ELR (cell line): ENCODE data around the gene DNAJC22.

Source experiments
- DNase-seq: peaks from one replicate; pipeline ENCODE4 v3.0.0-alpha.2; 2015; ENCODE audit warnings: low read depth

The DNAJC22 gene

DNA sequence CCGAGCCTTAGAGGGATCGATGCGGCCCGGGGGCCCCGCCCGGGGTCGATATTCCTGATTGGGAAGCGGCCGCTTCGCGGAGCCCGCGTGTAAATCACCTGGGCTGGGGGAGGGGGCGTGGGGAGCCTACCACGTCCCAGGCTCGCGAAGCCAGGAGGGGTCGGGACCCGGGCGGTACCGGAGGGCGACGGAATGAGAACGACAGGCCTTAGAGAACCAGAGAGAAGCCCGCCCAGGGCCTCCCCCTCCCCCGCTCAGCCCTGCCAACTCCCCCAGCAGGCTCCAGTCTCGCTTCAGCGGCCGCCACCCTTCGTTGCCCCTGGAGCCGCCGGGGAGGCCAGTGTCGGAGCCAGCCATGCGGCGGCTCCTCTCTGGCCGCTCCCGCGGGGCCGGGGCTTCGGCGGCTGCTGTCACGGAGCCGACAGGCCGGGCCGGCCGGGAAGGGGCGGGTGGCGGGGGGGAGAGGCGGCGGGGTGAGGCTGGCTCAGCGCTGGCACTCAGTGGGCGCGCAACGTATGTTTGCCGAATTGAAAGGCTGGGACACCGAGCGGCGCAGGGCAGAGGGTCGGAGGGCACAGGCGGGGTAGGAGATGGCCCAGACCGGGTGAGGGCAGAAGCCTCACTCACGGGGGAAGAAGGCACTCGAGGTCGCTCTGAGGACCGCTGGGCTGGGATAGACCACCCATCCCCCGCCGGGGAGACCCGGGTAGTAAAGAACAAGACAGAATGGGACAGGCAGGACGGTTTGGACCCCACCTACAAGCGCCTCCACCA, 1.4 kb upstream of the DNAJC22 start:
- peak; percentile 37 for DNase-seq

DNA sequence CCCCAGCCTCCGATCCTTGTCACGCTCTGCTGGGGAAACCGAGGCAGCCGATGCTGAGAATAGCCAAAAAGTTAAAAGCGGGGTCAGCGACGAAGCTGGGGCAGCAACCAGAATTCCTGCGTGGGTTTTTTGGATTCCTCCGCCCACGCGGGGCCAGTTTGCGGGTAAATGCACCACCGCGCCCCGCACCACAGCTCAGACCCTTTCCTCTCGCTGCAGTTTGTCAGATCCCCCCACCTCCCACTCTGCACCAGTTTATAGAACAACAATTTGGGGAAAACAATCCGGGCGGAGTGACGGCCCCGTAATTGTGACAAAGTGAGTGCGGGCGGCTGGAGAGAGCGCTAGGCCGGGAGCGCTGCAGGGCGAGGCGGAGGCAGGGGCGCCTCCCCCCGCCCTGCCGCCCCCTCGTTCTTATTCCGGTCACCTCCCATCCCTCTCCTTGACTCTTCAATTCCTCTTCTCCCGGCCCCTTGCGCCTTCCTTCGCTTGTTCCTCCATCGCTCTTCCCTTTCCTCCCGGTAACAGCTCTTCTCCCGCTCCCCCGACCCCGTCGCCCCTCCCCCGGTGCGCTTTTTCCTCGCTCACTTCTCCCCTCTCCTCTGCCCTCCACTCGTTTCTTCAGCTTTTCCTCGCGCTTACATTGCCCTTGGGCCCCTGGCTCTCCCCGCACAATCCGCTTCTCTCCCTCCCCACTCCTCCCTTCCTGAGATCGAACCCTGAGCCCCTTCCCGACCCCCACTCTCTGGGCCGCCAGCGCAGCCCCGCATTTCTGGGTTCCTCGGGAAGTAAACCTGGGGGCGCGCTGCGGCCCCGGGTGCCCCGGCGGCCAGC, 646 bp upstream of the DNAJC22 start:
- no peak for DNase-seq

DNA sequence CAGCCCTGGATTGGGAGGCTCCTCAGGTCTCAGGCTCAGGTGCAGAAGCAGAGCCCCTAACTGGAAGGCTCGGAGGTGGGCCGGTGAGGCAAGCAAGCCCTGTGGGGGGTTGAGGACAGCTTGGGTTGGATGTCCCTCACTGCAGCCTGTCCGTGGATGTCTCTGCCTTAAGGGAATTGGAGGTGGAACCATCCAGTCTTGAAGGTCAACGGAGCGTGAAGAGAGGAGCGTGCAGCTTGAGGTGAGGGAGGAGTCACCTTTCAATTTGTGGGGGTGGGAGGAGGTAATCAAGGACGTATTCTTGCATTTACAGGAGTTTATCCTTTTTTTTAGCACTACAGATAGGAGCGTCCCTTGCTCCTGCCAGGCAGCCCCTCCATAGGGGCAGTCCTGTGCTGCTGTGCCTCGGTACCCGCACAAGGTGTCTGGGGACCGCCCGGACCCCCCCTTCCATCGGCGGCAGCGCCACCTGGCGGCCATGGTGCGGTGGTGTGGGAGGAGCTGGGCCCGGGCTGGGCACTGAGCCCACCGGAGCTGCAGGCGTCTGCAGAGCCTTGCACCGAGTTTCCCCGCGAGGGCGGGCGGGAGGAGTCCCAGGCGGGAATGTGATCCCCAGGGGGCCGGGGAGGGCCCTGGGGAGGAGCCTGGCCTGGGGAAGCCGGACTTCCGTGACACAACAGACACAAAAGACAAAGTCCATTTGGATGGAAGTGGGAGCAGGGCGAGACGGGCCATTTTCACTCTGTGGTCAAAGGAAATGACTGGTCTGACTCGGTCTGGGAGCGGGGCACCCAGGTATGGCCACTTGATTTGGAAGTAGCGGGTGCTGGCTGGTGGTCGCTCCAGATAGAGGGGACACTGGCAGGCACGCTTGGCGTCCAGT, 864 bp downstream of the DNAJC22 start:
- peak; percentile 88 for DNase-seq

DNA sequence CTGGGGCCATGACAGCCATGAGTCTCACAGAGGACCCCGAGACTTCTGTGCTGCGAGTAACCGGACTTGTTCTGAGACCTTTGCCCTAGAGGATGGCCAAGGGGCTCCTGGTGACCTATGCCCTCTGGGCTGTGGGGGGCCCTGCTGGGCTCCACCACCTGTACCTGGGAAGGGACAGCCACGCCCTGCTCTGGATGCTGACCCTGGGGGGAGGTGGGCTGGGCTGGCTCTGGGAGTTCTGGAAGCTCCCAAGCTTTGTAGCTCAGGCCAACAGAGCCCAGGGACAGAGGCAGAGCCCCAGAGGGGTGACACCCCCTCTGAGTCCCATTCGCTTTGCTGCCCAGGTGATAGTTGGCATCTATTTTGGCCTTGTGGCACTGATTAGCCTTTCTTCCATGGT, 2.1 kb downstream of the DNAJC22 start:
- DNase-seq = no peak

DNA sequence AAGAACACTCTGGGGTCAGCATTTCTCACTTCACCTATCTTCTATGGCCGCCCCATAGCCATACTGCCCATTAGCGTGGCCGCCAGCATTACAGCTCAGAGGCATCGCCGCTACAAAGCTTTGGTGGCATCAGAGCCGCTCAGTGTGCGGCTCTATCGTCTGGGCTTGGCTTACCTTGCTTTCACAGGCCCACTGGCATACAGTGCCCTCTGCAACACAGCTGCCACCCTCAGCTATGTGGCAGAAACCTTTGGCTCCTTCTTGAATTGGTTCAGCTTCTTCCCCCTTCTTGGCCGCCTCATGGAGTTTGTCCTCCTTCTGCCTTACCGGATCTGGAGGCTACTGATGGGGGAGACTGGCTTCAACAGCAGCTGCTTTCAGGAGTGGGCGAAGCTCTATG, 2.6 kb downstream of the DNAJC22 start:
- no peak for DNase-seq

DNA sequence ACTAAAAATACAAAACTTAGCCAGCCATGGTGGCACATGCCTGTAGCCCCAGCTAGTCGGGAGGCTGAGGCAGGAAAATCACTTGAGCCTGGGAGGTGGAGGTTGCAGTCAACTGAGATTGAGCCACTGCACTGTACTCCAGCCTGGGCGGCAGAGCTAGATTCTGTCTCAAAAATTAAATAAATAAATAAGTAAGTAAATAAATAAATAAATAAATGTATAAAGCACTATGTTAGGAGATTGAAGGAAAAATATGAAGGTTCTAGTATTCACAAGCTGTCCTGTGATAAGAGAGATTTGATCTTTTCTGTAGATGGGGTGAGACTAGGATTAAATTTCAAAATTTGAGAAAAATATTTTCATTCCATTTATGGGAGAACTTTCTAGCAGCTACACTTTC, 5.7 kb downstream of the DNAJC22 start:
- no peak for DNase-seq

DNA sequence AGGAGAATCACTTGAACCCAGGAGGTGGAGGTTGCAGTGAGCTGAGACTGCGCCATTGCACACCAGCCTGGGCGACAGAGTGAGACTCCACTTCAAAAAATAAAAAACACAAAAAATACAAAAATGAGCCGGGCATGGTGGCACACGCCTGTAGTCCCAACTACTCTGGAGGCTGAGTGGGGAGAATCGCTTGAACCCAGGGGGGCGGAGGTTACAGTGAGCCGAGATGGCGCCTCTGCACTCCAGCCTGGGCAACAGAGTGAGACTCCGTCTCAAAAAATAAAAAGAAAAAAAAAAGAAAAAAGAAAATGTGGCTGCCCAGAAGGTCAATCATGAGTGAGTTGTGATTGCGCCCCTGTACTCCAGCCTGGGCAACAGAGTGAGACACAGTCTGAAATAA, 9.2 kb downstream of the DNAJC22 start:
- DNase-seq = no peak

DNA sequence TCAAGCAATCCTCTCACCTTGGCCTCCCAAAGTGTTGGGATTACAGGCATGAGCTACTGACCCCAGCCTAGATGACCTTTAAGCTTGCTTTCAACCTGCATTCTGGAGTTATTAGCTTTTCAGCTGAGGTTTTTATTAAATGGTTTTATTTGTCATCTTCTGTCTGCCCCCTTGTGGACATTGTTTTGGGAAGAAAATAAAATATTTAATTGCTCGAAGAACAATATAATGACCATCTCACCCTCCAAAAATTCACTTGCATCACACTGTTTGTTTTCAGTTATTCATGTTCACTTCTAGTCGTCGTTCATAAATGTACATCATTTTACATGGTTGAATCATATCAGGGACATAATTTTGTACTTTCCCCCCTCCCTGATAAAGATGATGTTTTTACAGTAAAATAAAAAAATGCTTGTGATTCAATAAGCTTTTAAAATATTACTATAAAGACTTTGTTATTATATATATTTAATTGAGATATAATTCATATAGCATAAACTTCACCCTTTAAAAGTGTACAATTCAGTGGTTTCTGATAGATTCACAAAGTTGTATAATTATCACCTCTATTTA, 10.5 kb downstream of the DNAJC22 start:
- DNase-seq = peak; percentile 84

DNA sequence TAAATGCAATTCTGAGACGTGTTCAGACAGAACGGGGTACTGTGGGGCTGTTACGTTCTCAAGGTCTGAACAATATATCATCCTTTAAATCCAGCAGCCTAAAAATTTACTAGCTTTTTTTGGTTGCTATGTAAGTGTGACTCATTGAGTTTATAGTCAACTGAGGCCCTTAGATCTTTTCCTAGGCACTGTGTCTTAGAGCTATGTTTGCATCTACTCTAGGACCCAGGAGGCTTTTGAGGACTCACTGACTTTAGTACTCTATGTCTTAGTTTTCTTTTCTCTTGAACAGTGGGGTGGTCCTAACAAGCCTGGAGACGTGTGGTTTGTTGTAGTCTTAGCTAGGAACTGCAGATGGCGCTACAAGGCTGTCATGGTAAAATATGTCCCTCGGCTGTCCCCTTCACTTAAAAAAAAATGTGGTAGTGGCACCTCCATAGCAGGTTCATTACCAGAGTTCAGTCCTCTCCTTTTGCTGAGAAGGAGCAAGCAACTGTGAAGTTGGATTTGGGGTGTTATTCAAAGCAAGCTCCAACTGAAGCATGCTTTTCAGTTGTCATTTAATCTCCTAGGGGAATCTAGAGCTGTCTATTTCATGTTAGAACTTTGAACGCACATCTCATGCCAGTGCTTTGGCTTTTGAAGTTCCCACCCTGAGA, 11.9 kb downstream of the DNAJC22 start:
- peak; percentile 78 for DNase-seq

DNA sequence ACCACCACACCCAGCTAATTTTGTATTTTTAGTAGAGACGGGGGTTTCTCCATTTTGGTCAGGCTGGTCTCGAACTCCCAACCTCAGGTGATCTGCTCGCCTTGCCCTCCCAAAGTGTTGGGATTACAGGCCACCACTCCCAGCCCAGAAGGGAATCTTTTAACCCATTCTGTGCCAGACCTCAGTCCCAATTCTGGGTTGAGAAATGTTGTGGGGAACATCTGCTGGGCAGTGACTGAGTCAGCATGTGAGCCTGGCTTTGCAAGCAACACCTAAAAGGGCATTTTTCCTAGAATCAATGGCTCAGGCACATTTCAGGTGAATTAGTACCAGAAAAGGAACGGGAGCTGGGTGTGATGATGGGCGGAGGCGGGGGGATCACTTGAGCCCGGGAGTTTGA, 13.0 kb downstream of the DNAJC22 start:
- DNase-seq = no peak

DNA sequence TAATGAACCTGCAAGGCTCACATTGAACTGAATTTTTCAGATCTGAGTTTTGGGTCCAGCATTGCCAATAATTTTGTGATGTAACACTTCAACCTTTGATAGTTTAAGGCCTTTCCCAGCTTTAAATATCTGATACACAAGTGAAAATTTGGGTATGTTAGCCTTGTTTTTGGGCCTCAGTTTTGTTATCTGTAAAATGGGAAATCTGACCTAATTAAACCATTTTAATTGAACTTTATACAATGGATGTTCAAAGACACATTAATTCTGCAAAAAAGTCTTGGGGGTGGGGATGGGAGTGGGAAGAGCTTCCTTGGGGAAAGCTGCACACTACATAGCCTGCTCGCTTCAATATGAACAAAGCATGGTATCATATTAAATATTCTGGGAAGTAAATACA, 15.4 kb downstream of the DNAJC22 start:
- no peak for DNase-seq

DNA sequence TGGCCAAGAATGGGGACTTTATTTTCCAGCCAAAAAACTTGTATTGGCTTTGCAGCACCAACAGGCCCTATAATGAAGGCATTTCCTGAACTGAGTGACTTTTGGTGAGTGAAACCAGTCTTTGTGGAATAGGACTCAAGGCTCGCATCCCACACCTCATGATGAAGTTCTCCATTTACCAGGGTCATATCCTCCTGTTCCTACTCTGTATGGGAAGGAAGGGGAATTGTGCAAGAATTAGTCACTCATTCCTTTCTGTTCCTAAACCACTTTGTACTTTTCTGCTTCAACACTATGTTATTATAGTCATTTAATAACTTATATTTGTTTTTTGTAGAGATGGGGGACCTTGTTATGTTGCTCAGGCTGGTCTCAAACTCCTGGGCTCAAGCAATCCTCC, 18.3 kb downstream of the DNAJC22 start:
- peak; percentile 91 for DNase-seq

DNA sequence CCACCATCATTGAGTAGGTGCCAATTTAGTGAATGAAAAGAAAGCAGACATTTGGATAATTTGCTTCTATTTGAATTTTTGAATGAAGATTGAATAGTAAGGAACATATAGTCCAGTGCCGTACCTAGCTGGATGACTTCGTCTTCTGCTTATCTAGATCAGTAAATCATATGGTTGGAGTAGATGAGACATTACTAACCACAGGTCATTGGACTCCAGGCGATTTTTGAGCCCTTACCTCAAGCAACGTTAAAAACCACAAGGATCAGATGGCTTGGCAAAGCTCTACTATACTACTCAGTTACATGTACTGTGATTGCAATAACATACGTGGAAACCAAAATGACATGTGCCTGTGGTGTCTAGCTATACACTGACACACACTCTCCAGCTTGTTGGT, 18.9 kb downstream of the DNAJC22 start:
- peak; percentile 94 for DNase-seq

DNA sequence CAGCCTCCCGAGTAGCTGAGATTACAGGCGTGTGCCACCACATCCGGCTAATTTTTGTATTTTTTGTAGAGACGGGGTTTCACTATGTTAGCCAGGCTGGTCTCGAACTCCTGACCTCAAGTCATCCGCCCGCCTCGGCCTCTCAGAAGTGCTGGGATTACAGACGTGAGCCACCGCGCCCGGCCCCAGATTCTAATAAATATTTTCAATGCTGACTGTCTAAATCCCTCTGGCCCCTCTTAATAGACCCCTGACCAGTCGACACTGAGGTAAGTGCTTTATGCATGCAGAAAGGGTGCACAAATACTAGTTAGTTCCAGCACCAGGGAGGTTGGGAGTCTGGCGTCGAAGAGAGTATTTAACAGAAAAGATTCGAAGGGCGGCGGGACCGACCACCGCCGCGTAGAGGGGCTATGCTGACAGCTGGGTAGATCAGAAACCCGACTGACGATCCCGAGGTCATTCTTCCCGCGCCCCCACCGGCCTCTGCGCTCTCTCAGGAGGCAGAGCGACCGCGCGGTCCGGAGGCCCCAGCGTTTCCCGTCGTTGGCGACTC, 19.5 kb downstream of the DNAJC22 start:
- no peak for DNase-seq

DNA sequence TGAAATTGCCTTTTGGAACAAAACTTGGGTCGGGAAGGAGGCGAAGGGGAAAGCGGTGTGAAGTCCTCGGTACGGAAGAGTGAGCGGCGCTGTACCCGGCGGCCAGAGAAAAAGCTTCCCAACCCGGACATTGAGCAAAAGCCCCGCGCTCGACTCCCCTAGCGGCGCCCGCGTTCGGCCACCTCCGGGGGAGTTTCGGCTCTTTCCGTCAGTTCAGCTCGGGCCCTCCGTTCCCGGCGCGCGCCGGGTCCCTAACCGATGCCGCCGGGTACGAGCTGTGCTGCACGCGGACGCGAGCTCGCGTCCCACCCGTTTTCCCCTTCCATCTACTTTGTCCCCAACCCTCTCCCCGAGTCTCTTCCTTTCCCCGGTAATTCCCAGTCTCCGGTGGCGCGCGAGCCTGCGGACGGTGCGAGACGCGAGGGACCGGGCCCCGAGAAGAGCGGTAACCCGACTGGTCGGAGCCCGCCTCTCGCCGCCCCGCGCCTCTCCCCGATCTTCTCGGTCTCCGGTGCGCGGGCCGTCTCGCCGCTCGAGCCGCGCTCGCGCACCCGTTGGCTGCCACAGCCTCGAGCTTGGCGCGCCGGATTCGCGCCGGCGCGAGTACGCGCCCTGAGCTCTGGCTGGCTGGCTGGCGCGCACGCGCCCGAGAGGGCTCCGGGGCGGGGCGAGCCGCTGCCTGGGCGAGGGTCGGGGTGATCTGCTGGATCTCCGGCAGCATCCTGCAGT, 20.1 kb downstream of the DNAJC22 start:
- peak; percentile 95 for DNase-seq

DNA sequence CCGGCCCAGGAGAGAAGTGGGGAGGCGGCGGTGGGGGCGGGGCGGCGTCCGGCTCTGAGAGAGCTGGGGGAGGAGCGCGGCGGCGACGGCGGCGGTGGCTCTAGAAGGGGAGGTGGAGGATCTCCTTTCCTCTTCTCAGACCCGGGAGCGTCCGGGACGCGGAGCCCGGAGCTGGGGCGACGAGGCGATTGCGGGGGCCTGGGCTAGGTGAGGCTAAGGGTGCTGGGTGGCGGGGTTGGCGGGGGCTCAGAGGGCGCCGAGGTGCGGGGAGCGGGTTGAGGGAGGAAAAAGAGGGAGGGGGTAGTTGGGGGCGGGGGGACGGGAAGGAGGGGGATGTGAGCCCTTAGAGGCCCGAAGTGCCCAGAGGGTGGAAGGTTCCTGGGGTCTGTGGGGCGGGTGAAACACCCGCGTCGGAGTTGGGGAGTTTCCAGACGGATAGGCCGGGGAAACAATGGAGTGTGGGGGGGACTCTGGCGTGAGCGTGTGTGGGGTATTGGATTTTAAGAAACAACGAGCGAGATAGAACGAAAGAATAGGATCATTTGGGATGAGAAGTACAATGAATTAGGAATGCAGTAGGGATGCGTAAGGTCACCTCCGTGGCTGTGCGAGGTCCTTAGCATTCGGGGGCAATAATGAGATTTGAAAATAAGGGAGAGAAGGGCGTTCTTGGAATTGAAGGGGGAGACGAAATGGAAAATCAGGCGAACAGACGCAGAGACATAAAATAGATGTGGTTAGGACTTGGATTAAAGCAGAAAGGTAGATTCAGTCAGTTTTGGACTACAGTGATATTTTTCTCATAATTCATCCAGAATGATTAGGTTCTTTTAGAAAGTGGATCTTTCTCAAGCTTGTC, 20.9 kb downstream of the DNAJC22 start, which contains the start of gene SPATS2:
TSS of gene SPATS2 (plus strand) at position 82 of the 859 bp plus-strand sequence. CDS start 93,551 bp downstream, outside the sequence.
- peak; percentile 60 for DNase-seq

DNA sequence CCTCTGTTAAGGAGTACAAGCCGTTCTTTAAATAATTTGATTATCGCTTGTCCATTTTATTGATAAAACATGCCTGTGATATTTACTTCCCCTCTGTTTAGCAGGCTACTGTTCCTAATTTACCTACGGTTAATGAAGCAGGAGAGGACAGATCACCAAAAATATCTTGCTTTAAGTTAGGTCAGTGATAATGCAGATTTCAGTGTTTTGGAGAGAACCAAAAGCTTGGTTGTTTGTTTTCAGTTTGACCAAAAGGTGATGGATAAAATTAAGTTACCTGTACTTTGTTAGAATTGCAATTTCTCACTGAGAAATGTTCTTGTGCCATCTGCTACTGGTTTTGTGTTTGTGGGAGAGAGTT, 21.5 kb downstream of the DNAJC22 start:
- DNase-seq = no peak

DNA sequence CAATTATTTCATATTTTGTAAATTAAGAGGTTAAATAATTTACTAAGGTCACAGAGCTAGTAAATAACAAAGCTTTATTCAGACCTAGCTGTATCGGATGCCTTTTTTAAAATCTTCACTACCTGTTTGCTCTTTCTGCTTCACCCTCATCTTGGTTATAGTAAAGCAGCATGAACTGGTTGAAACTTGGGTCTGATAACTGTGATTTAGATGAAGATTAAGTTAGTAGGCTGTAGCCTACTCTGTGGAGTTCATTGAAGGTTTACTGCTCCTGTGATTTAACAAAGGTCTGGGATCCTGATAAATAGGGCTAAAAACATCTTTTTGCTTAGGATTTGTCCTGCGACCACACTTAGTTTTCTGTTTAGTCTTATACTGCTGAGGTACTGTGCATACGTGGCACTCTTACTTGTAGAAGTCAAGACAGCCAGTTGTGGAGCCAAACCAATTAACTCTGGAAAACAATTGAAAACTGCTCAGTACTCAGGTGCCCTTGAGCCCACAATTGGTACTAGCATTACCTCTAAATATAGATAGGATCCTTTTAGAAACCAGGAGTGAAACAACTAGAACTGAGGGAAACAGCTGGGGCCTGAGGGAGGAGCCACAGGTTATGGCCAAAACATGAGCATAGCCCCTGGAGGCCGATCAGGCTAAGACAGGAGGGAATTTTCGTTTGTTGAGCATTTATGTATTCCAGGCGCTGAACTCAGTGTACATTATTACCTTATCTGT, 22.9 kb downstream of the DNAJC22 start:
- DNase-seq = peak; percentile 68

DNA sequence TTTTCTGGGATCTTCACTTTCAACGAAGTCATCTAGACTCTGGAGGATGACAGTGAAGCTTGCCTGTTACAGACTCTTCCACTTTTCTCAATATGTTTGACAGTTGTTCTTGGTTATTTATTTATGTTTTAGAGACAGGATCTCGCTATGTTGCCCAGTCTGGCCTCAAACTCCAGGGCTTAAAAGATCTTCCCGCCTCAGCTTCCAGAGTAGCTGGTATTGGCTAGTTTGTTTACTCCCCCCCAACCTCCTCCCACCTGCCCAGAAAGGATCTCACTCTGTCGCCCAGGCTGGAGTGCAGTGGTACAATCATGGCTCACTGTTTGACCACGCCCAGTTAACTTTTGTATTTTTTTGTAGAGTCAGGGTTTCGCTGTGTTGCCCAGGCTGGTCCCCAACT, 23.9 kb downstream of the DNAJC22 start:
- no peak for DNase-seq
